ENCODE data around the gene LAMTOR2. TPM values are rescaled to one million over a fixed set of nuclear protein-coding genes. Genes with fewer than 3 reads are reported as not detected.

The LAMTOR2 gene
- polyA plus RNA-seq, 1 donor from 2014 or later = 81.3 TPM

DNA sequence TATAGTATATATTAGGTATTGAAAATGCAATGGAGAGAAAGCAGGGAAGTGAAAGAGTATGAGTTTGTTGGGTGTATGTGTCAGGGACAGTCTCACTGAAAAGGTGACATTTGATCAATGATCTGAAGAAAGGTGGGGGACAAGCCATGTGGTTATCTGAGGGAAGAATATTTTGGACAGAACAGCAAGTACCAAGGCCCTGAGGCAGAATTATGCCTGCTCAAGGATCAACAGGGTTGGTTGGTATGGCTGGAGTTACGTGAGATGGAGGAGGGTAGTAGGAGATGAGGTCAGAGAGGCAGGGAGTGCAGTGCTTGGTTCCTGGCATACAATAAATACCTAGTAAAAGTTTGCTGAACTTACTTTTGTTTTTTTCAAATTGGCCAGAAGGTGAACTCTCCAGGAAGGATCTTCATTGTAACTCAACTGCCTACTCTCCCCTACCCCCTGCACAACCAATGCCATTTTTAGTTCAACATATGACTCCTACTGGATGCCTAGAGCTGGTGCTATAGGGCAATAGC is 1.8 kb downstream of the LAMTOR2 start:
- no peaks in the 10 kb centered on the region for H3K36me3 ChIP-seq (ENCODE audit: insufficient read depth, low read length)
- H3K4me2 ChIP-seq (ENCODE audit: low read length) = no peak overlapping the region
- H4K20me1 ChIP-seq (ENCODE audit: insufficient read depth) = no peaks in the 10 kb centered on the region
- H3F3A ChIP-seq (ENCODE audit: insufficient read depth, low read length, poor library complexity, severe bottlenecking) = peaks cover 3% of the 10 kb centered on the region
- no peak overlapping the region for H3K27ac ChIP-seq (ENCODE audit: low read length)
- H3K9me3 ChIP-seq (ENCODE audit: low read length) = no peaks in the 10 kb centered on the region
- H3K27me3 ChIP-seq (ENCODE audit: insufficient read depth, low read depth, low read length) = no peaks in the 10 kb centered on the region
- H3K4me3 ChIP-seq (ENCODE audit: low read length) = no peak overlapping the region
- H2AFZ ChIP-seq (ENCODE audit: low read depth, low read length) = no peak overlapping the region
- no peaks in the 10 kb centered on the region for H3K9me2 ChIP-seq (ENCODE audit: insufficient read depth, low read length)
- no peak overlapping the region for H3K9ac ChIP-seq (ENCODE audit: low read length)
- H3K79me2 ChIP-seq (replicated peaks; ENCODE audit: insufficient read depth, low read length) = peaks cover 25% of the 10 kb centered on the region
- TF ChIP-seq EP300 (conservative IDR thresholded peaks at IDR 0.05; ENCODE audit: poor library complexity, severe bottlenecking) = no peak
- TF ChIP-seq, protein P1, sequence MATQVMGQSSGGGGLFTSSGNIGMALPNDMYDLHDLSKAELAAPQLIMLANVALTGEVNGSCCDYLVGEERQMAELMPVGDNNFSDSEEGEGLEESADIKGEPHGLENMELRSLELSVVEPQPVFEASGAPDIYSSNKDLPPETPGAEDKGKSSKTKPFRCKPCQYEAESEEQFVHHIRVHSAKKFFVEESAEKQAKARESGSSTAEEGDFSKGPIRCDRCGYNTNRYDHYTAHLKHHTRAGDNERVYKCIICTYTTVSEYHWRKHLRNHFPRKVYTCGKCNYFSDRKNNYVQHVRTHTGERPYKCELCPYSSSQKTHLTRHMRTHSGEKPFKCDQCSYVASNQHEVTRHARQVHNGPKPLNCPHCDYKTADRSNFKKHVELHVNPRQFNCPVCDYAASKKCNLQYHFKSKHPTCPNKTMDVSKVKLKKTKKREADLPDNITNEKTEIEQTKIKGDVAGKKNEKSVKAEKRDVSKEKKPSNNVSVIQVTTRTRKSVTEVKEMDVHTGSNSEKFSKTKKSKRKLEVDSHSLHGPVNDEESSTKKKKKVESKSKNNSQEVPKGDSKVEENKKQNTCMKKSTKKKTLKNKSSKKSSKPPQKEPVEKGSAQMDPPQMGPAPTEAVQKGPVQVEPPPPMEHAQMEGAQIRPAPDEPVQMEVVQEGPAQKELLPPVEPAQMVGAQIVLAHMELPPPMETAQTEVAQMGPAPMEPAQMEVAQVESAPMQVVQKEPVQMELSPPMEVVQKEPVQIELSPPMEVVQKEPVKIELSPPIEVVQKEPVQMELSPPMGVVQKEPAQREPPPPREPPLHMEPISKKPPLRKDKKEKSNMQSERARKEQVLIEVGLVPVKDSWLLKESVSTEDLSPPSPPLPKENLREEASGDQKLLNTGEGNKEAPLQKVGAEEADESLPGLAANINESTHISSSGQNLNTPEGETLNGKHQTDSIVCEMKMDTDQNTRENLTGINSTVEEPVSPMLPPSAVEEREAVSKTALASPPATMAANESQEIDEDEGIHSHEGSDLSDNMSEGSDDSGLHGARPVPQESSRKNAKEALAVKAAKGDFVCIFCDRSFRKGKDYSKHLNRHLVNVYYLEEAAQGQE (IDR thresholded peaks at IDR 0.05; ENCODE audit: borderline replicate concordance) = no peak
- TF ChIP-seq RAD21 (conservative IDR thresholded peaks at IDR 0.05) = no peak
- TF ChIP-seq POLR2AphosphoS5 (IDR thresholded peaks at IDR 0.05) = no peak
- TF ChIP-seq MXI1 (conservative IDR thresholded peaks at IDR 0.05; ENCODE audit: poor library complexity, severe bottlenecking) = no peak
- TF ChIP-seq, protein P2, sequence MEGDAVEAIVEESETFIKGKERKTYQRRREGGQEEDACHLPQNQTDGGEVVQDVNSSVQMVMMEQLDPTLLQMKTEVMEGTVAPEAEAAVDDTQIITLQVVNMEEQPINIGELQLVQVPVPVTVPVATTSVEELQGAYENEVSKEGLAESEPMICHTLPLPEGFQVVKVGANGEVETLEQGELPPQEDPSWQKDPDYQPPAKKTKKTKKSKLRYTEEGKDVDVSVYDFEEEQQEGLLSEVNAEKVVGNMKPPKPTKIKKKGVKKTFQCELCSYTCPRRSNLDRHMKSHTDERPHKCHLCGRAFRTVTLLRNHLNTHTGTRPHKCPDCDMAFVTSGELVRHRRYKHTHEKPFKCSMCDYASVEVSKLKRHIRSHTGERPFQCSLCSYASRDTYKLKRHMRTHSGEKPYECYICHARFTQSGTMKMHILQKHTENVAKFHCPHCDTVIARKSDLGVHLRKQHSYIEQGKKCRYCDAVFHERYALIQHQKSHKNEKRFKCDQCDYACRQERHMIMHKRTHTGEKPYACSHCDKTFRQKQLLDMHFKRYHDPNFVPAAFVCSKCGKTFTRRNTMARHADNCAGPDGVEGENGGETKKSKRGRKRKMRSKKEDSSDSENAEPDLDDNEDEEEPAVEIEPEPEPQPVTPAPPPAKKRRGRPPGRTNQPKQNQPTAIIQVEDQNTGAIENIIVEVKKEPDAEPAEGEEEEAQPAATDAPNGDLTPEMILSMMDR (IDR thresholded peaks at IDR 0.05; ENCODE audit: poor library complexity, severe bottlenecking) = no peak
- no peak for TF ChIP-seq SMC3 (conservative IDR thresholded peaks at IDR 0.05; ENCODE audit: poor library complexity)
- TF ChIP-seq EZH2 (IDR thresholded peaks at IDR 0.05; ENCODE audit: borderline replicate concordance, insufficient read depth, low read length, poor library complexity, severe bottlenecking) = no peak
- TF ChIP-seq TAF1 (IDR thresholded peaks at IDR 0.05; ENCODE audit: low read depth) = no peak

DNA sequence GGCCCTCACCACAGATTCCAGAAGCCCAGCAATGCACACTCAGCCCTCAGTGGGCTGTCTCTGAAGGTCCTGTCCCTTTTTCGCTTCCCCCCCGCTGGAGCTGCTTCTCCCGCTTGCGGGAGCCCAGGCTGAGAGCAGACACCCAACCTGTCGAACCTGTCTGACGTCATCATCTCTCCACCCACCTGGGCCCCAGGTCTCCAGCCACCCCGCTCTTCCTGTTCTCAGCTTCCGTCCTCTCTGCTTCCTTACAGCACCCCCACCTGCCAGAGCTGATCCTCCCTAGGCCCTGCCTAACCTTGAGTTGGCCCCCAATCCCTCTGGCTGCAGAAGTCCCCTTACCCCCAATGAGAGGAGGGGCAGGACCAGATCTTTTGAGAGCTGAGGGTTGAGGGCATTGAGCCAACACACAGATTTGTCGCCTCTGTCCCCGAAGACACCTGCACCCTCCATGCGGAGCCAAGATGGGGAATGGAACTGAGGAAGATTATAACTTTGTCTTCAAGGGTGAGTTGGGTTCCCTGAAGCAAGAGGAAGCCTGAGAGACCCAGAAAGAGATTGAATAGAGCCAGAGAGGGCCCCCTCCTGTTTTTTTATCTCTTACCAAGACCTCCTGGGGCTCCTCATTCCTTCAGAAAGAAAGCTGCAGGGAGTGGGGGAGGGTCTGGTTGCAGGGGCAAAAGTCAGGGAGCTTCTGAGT is 6.5 kb downstream of the LAMTOR2 start, which contains the start of gene RAB25:
RAB25 (plus strand) TSS at position 224 of the 700 bp plus-strand sequence; CDS start at position 465, 241 bp downstream.
- no peak within 1 kb of the TSS for H3K4me3 ChIP-seq (ENCODE audit: low read length)
- no peak for TF ChIP-seq EZH2 (IDR thresholded peaks at IDR 0.05; ENCODE audit: borderline replicate concordance, insufficient read depth, low read length, poor library complexity, severe bottlenecking)
- no peak for TF ChIP-seq SMC3 (conservative IDR thresholded peaks at IDR 0.05; ENCODE audit: poor library complexity)
- no peak for TF ChIP-seq MXI1 (conservative IDR thresholded peaks at IDR 0.05; ENCODE audit: poor library complexity, severe bottlenecking)
- TF ChIP-seq, protein P2 (IDR thresholded peaks at IDR 0.05; ENCODE audit: poor library complexity, severe bottlenecking) = no peak
- no peak for TF ChIP-seq POLR2AphosphoS5 (IDR thresholded peaks at IDR 0.05)
- TF ChIP-seq TAF1 (IDR thresholded peaks at IDR 0.05; ENCODE audit: low read depth) = no peak
- no peak for TF ChIP-seq EP300 (conservative IDR thresholded peaks at IDR 0.05; ENCODE audit: poor library complexity, severe bottlenecking)
- TF ChIP-seq RAD21 (conservative IDR thresholded peaks at IDR 0.05) = no peak
- TF ChIP-seq, protein P1 (IDR thresholded peaks at IDR 0.05; ENCODE audit: borderline replicate concordance) = no peak
- H3K9me2 ChIP-seq (ENCODE audit: insufficient read depth, low read length) = no peaks in the 10 kb centered on the region
- H3K9ac ChIP-seq (ENCODE audit: low read length) = no peak within 1 kb of the TSS
- no peak within 1 kb of the TSS for H3K4me2 ChIP-seq (ENCODE audit: low read length)
- H3K27ac ChIP-seq (ENCODE audit: low read length) = no peak within 1 kb of the TSS
- no peaks in the 10 kb centered on the region for H3K36me3 ChIP-seq (ENCODE audit: insufficient read depth, low read length)
- no peaks in the 10 kb centered on the region for H3K79me2 ChIP-seq (replicated peaks; ENCODE audit: insufficient read depth, low read length)
- H3K27me3 ChIP-seq (ENCODE audit: insufficient read depth, low read depth, low read length) = no peaks in the 10 kb centered on the region
- H3K9me3 ChIP-seq (ENCODE audit: low read length) = no peaks in the 10 kb centered on the region
- H4K20me1 ChIP-seq (ENCODE audit: insufficient read depth) = no peaks in the 10 kb centered on the region
- no peak within 1 kb of the TSS for H2AFZ ChIP-seq (ENCODE audit: low read depth, low read length)
- H3F3A ChIP-seq (ENCODE audit: insufficient read depth, low read length, poor library complexity, severe bottlenecking) = no peaks in the 10 kb centered on the region
